Measurements from ENCODE around the gene KIAA1755.

DNA sequence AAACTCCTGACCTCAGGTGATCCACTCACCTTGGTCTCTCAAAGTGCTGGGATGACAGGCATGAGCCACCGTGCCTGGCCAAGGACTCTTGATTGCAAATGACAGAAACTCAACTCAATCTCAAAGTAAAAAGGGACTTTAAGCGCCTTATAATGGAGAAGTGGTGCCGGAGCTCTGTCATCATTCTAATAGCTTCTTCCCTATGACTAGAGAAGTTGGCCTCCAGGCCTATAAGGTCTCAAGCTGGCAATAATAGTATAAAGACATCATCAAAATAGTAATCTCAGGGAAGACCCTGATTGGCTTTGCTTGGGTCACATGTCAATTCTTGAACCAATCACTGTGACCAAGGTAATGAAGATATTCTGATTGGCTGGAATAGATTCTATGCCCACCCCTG is 8.5 kb upstream of the KIAA1755 start:
- TF ChIP-seq POLR2A (IDR thresholded peaks at IDR 0.05): no peak
- TF ChIP-seq, protein P1, sequence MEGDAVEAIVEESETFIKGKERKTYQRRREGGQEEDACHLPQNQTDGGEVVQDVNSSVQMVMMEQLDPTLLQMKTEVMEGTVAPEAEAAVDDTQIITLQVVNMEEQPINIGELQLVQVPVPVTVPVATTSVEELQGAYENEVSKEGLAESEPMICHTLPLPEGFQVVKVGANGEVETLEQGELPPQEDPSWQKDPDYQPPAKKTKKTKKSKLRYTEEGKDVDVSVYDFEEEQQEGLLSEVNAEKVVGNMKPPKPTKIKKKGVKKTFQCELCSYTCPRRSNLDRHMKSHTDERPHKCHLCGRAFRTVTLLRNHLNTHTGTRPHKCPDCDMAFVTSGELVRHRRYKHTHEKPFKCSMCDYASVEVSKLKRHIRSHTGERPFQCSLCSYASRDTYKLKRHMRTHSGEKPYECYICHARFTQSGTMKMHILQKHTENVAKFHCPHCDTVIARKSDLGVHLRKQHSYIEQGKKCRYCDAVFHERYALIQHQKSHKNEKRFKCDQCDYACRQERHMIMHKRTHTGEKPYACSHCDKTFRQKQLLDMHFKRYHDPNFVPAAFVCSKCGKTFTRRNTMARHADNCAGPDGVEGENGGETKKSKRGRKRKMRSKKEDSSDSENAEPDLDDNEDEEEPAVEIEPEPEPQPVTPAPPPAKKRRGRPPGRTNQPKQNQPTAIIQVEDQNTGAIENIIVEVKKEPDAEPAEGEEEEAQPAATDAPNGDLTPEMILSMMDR (IDR thresholded peaks at IDR 0.05 in 4 of 5, conservative IDR thresholded peaks at IDR 0.05 in 1 of 5): no peak

Data from gastrocnemius medialis (tissue), 4 donors.